ENCODE results near the gene SH3GLB2. TPM values are rescaled to one million over a fixed set of nuclear protein-coding genes. Genes with fewer than 3 reads are reported as not detected.

SH3GLB2 gene
- total and polyA plus RNA-seq, 4 donors = 5.0 to 26.9 (median 18.3) TPM

DNA sequence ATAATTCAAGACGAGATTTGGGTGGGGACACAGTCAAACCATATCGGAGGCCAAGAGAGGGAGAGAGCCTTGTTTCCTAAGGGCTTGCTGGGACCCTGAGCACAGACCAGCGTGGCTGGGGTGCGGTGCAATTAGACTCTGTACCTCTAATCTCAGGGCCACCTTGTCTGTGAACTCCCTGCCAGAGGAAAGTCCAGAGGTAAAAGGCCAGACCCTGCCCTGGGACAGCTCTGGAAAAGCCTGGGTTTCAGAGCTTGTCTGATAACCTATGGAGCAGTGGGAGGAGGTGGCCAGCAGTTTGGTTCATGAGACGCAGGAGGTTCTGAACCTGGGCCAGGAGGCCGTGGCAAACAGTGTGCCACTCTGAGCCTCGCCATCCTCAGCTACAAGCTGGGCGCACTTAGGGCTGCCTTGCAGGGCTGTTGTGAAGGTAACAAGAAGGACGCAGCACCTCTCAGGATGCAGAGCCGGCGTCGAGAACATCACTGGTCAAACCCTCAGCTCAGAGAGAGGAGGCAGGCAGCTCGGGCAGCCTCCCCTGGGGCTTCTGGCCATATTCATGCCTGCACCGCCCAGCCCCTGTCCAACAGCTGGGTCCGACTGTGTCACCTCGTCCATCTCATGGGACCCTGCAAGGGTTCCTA is 48.0 kb upstream of the SH3GLB2 start:
- Histone ChIP-seq H3K36me3 (ENCODE audit: control insufficient read depth in 4 of 4, insufficient read depth in 3 of 4, low read depth in 1 of 4, low read length in 3 of 4) (no peaks in the 10 kb centered on the region), H3K27me3 (ENCODE audit: control insufficient read depth in 4 of 4, insufficient read depth in 4 of 4, low read length in 3 of 4) (no peaks in the 10 kb centered on the region), H3K9ac (ENCODE audit: low read depth in 1 of 2, low read length in 2 of 2) (no peak overlapping the region), H3K4me1 (ENCODE audit: control insufficient read depth in 4 of 4, insufficient read depth in 4 of 4, low read length in 3 of 4) (peaks cover 16 to 62% (median 51%) of the 10 kb centered on the region in 4 donors), H3K27ac (ENCODE audit: low read depth in 1 of 2, low read length in 2 of 2) (peak overlapping the region; percentile 15 to 46), H3K9me3 (ENCODE audit: control insufficient read depth in 4 of 4, low read length in 3 of 4) (no peaks in the 10 kb centered on the region), H3K4me3 (ENCODE audit: low read depth in 1 of 3, low read length in 3 of 3) (no peak overlapping the region)
- 56% methylated on average over 16 of the region's 16 CpGs for WGBS
- TF ChIP-seq YY1 (IDR thresholded peaks at IDR 0.05) (peak; percentile 47), FOXA1 (IDR thresholded peaks at IDR 0.05) (peak; percentile 48), HNF4A (conservative IDR thresholded peaks at IDR 0.05) (peak; percentile 98), SP1 (IDR thresholded peaks at IDR 0.05) (peak; percentile 92), JUND (IDR thresholded peaks at IDR 0.05) (peak in 1 of 2 donors; percentile 28), NR2F2 (IDR thresholded peaks at IDR 0.05) (peak; percentile 38), GABPA (IDR thresholded peaks at IDR 0.05 in 1 of 2, conservative IDR thresholded peaks at IDR 0.05 in 1 of 2) (no peak), MAX (IDR thresholded peaks at IDR 0.05) (peak; percentile 66), HNF4G (IDR thresholded peaks at IDR 0.05) (peak; percentile 94), RAD21 (IDR thresholded peaks at IDR 0.05) (peak in 1 of 2 donors; percentile 40), TAF1 (conservative IDR thresholded peaks at IDR 0.05) (no peak), CTCF (IDR thresholded peaks at IDR 0.05; ENCODE audit: low read depth, low read length, missing input control) (no peak), RXRA (IDR thresholded peaks at IDR 0.05) (peak; percentile 94 to 95)
- TF ChIP-seq, protein P1, sequence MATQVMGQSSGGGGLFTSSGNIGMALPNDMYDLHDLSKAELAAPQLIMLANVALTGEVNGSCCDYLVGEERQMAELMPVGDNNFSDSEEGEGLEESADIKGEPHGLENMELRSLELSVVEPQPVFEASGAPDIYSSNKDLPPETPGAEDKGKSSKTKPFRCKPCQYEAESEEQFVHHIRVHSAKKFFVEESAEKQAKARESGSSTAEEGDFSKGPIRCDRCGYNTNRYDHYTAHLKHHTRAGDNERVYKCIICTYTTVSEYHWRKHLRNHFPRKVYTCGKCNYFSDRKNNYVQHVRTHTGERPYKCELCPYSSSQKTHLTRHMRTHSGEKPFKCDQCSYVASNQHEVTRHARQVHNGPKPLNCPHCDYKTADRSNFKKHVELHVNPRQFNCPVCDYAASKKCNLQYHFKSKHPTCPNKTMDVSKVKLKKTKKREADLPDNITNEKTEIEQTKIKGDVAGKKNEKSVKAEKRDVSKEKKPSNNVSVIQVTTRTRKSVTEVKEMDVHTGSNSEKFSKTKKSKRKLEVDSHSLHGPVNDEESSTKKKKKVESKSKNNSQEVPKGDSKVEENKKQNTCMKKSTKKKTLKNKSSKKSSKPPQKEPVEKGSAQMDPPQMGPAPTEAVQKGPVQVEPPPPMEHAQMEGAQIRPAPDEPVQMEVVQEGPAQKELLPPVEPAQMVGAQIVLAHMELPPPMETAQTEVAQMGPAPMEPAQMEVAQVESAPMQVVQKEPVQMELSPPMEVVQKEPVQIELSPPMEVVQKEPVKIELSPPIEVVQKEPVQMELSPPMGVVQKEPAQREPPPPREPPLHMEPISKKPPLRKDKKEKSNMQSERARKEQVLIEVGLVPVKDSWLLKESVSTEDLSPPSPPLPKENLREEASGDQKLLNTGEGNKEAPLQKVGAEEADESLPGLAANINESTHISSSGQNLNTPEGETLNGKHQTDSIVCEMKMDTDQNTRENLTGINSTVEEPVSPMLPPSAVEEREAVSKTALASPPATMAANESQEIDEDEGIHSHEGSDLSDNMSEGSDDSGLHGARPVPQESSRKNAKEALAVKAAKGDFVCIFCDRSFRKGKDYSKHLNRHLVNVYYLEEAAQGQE (IDR thresholded peaks at IDR 0.05) = peak; percentile 48
- TF ChIP-seq, protein P2, sequence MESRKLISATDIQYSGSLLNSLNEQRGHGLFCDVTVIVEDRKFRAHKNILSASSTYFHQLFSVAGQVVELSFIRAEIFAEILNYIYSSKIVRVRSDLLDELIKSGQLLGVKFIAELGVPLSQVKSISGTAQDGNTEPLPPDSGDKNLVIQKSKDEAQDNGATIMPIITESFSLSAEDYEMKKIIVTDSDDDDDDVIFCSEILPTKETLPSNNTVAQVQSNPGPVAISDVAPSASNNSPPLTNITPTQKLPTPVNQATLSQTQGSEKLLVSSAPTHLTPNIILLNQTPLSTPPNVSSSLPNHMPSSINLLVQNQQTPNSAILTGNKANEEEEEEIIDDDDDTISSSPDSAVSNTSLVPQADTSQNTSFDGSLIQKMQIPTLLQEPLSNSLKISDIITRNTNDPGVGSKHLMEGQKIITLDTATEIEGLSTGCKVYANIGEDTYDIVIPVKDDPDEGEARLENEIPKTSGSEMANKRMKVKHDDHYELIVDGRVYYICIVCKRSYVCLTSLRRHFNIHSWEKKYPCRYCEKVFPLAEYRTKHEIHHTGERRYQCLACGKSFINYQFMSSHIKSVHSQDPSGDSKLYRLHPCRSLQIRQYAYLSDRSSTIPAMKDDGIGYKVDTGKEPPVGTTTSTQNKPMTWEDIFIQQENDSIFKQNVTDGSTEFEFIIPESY (IDR thresholded peaks at IDR 0.05) = no peak
- DNase-seq (ENCODE audit: low spot score) = peak; percentile 54

DNA sequence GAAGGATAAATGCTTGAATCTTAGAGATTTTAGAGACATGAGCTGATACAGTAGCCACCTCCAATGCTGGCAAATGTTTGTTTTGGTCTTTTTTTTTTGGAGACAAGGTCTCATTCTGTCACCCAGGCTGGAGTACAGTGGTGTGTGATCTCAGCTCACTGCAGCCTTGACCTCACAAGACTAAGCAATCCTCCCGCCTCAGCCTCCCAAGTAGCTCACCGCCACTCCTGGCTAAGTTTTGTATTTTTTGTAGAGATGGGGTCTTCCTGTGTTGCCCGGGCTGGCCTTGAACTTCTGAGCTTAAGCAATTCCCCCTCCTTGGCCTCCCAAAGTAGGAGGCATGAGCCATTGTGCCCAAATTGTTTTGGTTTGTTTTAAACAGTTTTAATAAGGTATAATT is 46.0 kb upstream of the SH3GLB2 start:
- Histone ChIP-seq H3K36me3 (ENCODE audit: control insufficient read depth in 4 of 4, insufficient read depth in 3 of 4, low read depth in 1 of 4, low read length in 3 of 4) (no peaks in the 10 kb centered on the region), H3K27me3 (ENCODE audit: control insufficient read depth in 4 of 4, insufficient read depth in 4 of 4, low read length in 3 of 4) (no peaks in the 10 kb centered on the region), H3K9me3 (ENCODE audit: control insufficient read depth in 4 of 4, low read length in 3 of 4) (no peaks in the 10 kb centered on the region), H3K4me1 (ENCODE audit: control insufficient read depth in 4 of 4, insufficient read depth in 4 of 4, low read length in 3 of 4) (peaks cover 25 to 65% (median 52%) of the 10 kb centered on the region in 4 donors), H3K27ac (ENCODE audit: low read depth in 1 of 2, low read length in 2 of 2) (no peak overlapping the region), H3K9ac (ENCODE audit: low read depth in 1 of 2, low read length in 2 of 2) (no peak overlapping the region), H3K4me3 (ENCODE audit: low read depth in 1 of 3, low read length in 3 of 3) (no peak overlapping the region)
- 88% methylated on average over 3 of the region's 3 CpGs for WGBS
- no peak for DNase-seq (ENCODE audit: low spot score)
- no peak for TF ChIP-seq MAX (IDR thresholded peaks at IDR 0.05)
- TF ChIP-seq ATF3 (IDR thresholded peaks at IDR 0.05) = no peak
- TF ChIP-seq HNF4A (conservative IDR thresholded peaks at IDR 0.05) = no peak
- no peak for TF ChIP-seq RXRA (IDR thresholded peaks at IDR 0.05)
- TF ChIP-seq RAD21 (IDR thresholded peaks at IDR 0.05) = no peak
- no peak for TF ChIP-seq HNF4G (IDR thresholded peaks at IDR 0.05)
- TF ChIP-seq, protein P1 (IDR thresholded peaks at IDR 0.05) = no peak

All from liver (tissue), 9 donors.